Esophagus muscularis mucosa (tissue), 4 donors: ENCODE results near the gene PABPC1L2B. TPM values are rescaled to one million over a fixed set of nuclear protein-coding genes. Genes with fewer than 3 reads are reported as not detected.

Experiments used
- DNase-seq: peaks from one replicate; pipeline ENCODE4 v3.0.0-alpha.2; 2017; ENCODE audit errors: extremely low spot score
- H3K27ac ChIP-seq, 4 donors: fragments of 200-600 bp; sonication (generic); replicated peaks in 1 of 4; 1 replicate in 3 of 4; 2 replicates in 1 of 4; pipeline ENCODE4 v1.5.1; 2016 to 2019; ENCODE audit warnings: mild to moderate bottlenecking in 1 of 4
- H3K27me3 ChIP-seq, 4 donors: fragments of 200-600 bp; sonication (generic); one replicate each; pipeline versions ENCODE4 v1.5.1 to v1.6.0; 2016 to 2019
- H3K36me3 ChIP-seq, 4 donors: fragments of 200-600 bp; sonication (generic); one replicate each; pipeline ENCODE4 v1.5.1; 2016 to 2019
- H3K4me1 ChIP-seq, 4 donors: fragments of 200-600 bp; sonication (generic); one replicate each; pipeline ENCODE4 v1.5.1; 2016 to 2019
- H3K4me3 ChIP-seq, 4 donors: fragments of 200-600 bp; sonication (generic); 1 replicate in 2 of 4; 2 replicates in 2 of 4; pipeline ENCODE4 v1.5.1; 2016 to 2019; ENCODE audit warnings: mild to moderate bottlenecking in 4 of 4, moderate library complexity in 1 of 4
- H3K9me3 ChIP-seq, 4 donors: fragments of 200-600 bp; sonication (generic); 1 replicate in 3 of 4; 2 replicates in 1 of 4; pipeline ENCODE4 v1.5.1; 2016 to 2019
- CTCF ChIP-seq, 3 experiments: fragments of 200-600 bp in 2 of 3; fragments of 450-650 bp in 1 of 3; sonication (generic) in 2 of 3; IDR thresholded peaks; one replicate each; pipeline ENCODE4 v1.5.1; 2017 to 2019; ENCODE audit warnings: antibody characterized with exemption in 3 of 3, mild to moderate bottlenecking in 2 of 3, moderate library complexity in 1 of 3
- EP300 ChIP-seq: sonication (generic); formaldehyde crosslinking; IDR thresholded peaks from one replicate; pipeline ENCODE4 v1.6.1; 2017; ENCODE audit warnings: antibody characterized with exemption
- POLR2A ChIP-seq: fragments of 450-650 bp; IDR thresholded peaks from one replicate; pipeline ENCODE4 v1.6.1; 2017; ENCODE audit warnings: antibody characterized with exemption, moderate library complexity, mild to moderate bottlenecking, low read depth
- POLR2AphosphoS5 ChIP-seq, 2 donors: sonication (generic); formaldehyde crosslinking; IDR thresholded peaks; one replicate each; pipeline ENCODE4 v1.6.1; 2017; ENCODE audit warnings: antibody characterized with exemption in 2 of 2
- WGBS: methylation state at CpG from one replicate; pipeline ENCODE4 v1.1.5; 2018; 5-methylcytosine and 5-hydroxymethylcytosine counted together
- intact Hi-C: fragments of 100-400 bp; cut with DNase I; formaldehyde crosslinking; loops from one replicate; pipeline ENCODE4 v1.15.1; 2023
- total RNA-seq, 4 donors: library from RNA; depleted of rRNA; stranded (reverse); fragments of >200 nt; gene quantifications; one replicate each; pipeline versions ENCODE4 v1.1.0 to v1.2.1, GENCODE V29; 2016

PABPC1L2B gene
- total RNA-seq, 4 donors from 2014 or later = not detected

- DNase-seq = no peak
These were observed 26.1 kb downstream of the PABPC1L2B start for GRCh38 chrX:73028876-73029275.

More at GRCh38 chrX:73028876-73029275, 26.1 kb downstream of the PABPC1L2B start:
- intact Hi-C loops = no loop called here
- TF ChIP-seq EP300 (no peak), POLR2A (no peak), POLR2AphosphoS5 (IDR thresholded peaks at IDR 0.05) (no peak), CTCF (IDR thresholded peaks at IDR 0.05) (no peak)
- H3K9me3 ChIP-seq = peaks cover 0 to 16% (median 0%) of the 10 kb centered on the region in 4 donors
- H3K4me1 ChIP-seq = no peaks in the 10 kb centered on the region
- no peak overlapping the region for H3K4me3 ChIP-seq
- no peaks in the 10 kb centered on the region for H3K27me3 ChIP-seq
- no peak overlapping the region for H3K27ac ChIP-seq
- 56% methylated on average over 1 of the region's 1 CpG for WGBS
- no peaks in the 10 kb centered on the region for H3K36me3 ChIP-seq

Other genes starting within 250 kb of the PABPC1L2B start
- not detected for gene DMRTC1B, start 226.0 kb upstream of the PABPC1L2B start, total RNA-seq
- not detected for gene FAM236B, start 220.3 kb upstream of the PABPC1L2B start, total RNA-seq
- gene FAM236D, start 194.7 kb upstream of the PABPC1L2B start, total RNA-seq = not detected
- not detected for gene FAM236C, start 90.3 kb upstream of the PABPC1L2B start, total RNA-seq
- not detected for gene FAM236A, start 64.7 kb upstream of the PABPC1L2B start, total RNA-seq
- not detected for gene DMRTC1, start 59.1 kb upstream of the PABPC1L2B start, total RNA-seq
- under 1 TPM in 1 of 4 donors, not detected in 3; 0.17 TPM for gene PABPC1L2A, start 76.6 kb downstream of the PABPC1L2B start, total RNA-seq
- gene NAP1L2, start 211.9 kb downstream of the PABPC1L2B start, total RNA-seq = 1 to 10 TPM; 3.3 to 5.0 (median 3.5) TPM